ENCODE data around the gene CAPN10. TPM values are rescaled to one million over a fixed set of nuclear protein-coding genes. Genes with fewer than 3 reads are reported as not detected.

CAPN10 gene
- total RNA-seq, 1 experiment from 2014 or later: 61.3 TPM

DNA sequence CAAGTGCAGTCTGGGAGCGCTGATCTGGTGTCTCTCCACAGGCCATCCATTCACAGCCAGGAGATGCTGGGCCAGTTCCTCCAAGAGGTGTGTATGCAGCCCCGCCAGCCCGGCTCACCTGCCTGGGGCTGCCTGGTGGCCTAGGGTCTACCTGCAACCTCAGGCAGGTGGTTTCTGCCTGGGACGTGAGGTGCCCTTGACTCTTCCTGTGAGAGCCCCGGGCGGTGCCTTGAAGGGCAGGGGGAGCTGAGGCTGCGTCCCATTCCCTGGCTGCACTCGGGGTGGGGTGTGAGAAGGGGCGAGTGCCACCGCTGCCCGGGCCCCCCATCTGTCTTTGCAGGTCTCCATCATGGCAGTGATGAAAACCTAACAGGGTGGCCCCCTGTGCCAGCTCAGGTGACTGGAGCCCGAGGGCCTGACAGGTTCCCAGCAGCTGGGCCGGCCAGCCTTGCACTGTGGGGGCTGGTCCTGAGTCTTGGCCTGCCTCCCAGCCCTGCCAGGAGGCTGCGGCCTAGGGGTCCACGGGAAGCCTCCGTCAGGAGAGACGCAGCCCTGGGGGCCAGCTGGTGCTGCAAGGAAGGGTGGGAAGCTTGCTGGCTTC is 11.9 kb downstream of the CAPN10 start:
- Mint-ChIP-seq H3K27me3 (ENCODE audit: low read depth) (no peaks in the 10 kb centered on the region), H3K4me3 (no peak overlapping the region), H3K9me3 (no peaks in the 10 kb centered on the region), H3K27ac (no peak overlapping the region), H3K4me1 (no peaks in the 10 kb centered on the region), H3K36me3 (no peaks in the 10 kb centered on the region)
- ATAC-seq (no peak), DNase-seq (ENCODE audit: low spot score) (no peak)
- CTCF ChIA-PET: no interaction called here
- POLR2A ChIA-PET: no interaction called here
- TF ChIP-seq, protein P1, sequence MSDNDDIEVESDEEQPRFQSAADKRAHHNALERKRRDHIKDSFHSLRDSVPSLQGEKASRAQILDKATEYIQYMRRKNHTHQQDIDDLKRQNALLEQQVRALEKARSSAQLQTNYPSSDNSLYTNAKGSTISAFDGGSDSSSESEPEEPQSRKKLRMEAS (CRISPR knock-in tag; IDR thresholded peaks at IDR 0.05): no peak
- TF ChIP-seq TCF7 (CRISPR knock-in tag; IDR thresholded peaks at IDR 0.05; ENCODE audit: low read depth): no peak
- TF ChIP-seq, protein P2, sequence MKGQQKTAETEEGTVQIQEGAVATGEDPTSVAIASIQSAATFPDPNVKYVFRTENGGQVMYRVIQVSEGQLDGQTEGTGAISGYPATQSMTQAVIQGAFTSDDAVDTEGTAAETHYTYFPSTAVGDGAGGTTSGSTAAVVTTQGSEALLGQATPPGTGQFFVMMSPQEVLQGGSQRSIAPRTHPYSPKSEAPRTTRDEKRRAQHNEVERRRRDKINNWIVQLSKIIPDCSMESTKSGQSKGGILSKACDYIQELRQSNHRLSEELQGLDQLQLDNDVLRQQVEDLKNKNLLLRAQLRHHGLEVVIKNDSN (CRISPR knock-in tag; IDR thresholded peaks at IDR 0.05): no peak
- no peak for TF ChIP-seq PRRX2 (CRISPR knock-in tag; IDR thresholded peaks at IDR 0.05)
- TF ChIP-seq NR2C2 (CRISPR knock-in tag; IDR thresholded peaks at IDR 0.05): no peak
- TF ChIP-seq, protein P3, sequence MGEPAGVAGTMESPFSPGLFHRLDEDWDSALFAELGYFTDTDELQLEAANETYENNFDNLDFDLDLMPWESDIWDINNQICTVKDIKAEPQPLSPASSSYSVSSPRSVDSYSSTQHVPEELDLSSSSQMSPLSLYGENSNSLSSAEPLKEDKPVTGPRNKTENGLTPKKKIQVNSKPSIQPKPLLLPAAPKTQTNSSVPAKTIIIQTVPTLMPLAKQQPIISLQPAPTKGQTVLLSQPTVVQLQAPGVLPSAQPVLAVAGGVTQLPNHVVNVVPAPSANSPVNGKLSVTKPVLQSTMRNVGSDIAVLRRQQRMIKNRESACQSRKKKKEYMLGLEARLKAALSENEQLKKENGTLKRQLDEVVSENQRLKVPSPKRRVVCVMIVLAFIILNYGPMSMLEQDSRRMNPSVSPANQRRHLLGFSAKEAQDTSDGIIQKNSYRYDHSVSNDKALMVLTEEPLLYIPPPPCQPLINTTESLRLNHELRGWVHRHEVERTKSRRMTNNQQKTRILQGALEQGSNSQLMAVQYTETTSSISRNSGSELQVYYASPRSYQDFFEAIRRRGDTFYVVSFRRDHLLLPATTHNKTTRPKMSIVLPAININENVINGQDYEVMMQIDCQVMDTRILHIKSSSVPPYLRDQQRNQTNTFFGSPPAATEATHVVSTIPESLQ (CRISPR knock-in tag; IDR thresholded peaks at IDR 0.05): no peak
- no peak for TF ChIP-seq SOX15 (CRISPR knock-in tag; IDR thresholded peaks at IDR 0.05)
- TF ChIP-seq ETV6 (CRISPR knock-in tag; IDR thresholded peaks at IDR 0.05): no peak
- no peak for TF ChIP-seq ELF4 (CRISPR knock-in tag; IDR thresholded peaks at IDR 0.05; ENCODE audit: low read depth)
- no peak for TF ChIP-seq STAT6 (CRISPR knock-in tag; conservative IDR thresholded peaks at IDR 0.05; ENCODE audit: low read depth)
- TF ChIP-seq CBFB (CRISPR knock-in tag; IDR thresholded peaks at IDR 0.05; ENCODE audit: low read depth): no peak
- no peak for TF ChIP-seq OVOL2 (CRISPR knock-in tag; IDR thresholded peaks at IDR 0.05; ENCODE audit: borderline replicate concordance)
- no peak for TF ChIP-seq FOXP1 (CRISPR knock-in tag; IDR thresholded peaks at IDR 0.05; ENCODE audit: borderline replicate concordance)
- no peak for TF ChIP-seq ZNF232 (CRISPR knock-in tag; IDR thresholded peaks at IDR 0.05)
- no peak for TF ChIP-seq ZNF263 (CRISPR knock-in tag; IDR thresholded peaks at IDR 0.05; ENCODE audit: low read depth)
- TF ChIP-seq ARID4B (CRISPR knock-in tag; IDR thresholded peaks at IDR 0.05; ENCODE audit: borderline replicate concordance): no peak
- TF ChIP-seq, protein P4, sequence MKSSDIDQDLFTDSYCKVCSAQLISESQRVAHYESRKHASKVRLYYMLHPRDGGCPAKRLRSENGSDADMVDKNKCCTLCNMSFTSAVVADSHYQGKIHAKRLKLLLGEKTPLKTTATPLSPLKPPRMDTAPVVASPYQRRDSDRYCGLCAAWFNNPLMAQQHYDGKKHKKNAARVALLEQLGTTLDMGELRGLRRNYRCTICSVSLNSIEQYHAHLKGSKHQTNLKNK (CRISPR knock-in tag; IDR thresholded peaks at IDR 0.05): no peak
- TF ChIP-seq ZNF671 (CRISPR knock-in tag; IDR thresholded peaks at IDR 0.05): no peak
